Liver (tissue), 3 donors: ENCODE data around the gene RSBN1L.

Source experiments
- CTCF ChIP-seq: fragments of 150-350 bp; IDR thresholded peaks from 2 replicates; pipeline ENCODE4 v1.5.1; 2017; ENCODE audit warnings: improper control_type of control experiment, low read depth, low read length; ENCODE audit not compliant: missing input control
- RAD21 ChIP-seq, 2 donors: IDR thresholded peaks; 2 replicates each; pipeline ENCODE4 v1.6.1; 2016; ENCODE audit warnings: antibody characterized with exemption in 2 of 2, mild to moderate bottlenecking in 2 of 2
- TAF1 ChIP-seq: conservative IDR thresholded peaks from 2 replicates; pipeline ENCODE4 v1.6.1; 2016; ENCODE audit warnings: antibody characterized with exemption, mild to moderate bottlenecking
- TF ChIP-seq, protein P1 (sequence below): IDR thresholded peaks from 2 replicates; pipeline ENCODE4 v1.6.1; 2016; ENCODE audit warnings: antibody characterized with exemption
- TF ChIP-seq, protein P2 (sequence below): IDR thresholded peaks from 2 replicates; pipeline ENCODE4 v1.6.1; 2016; ENCODE audit warnings: antibody characterized with exemption
- donor health status: healthy.
- donor health status: healthy.

GRCh38 chr7:77796960-77797359 lies 100.7 kb downstream of the RSBN1L start:
- no peak for TF ChIP-seq CTCF
- TF ChIP-seq, protein P1, sequence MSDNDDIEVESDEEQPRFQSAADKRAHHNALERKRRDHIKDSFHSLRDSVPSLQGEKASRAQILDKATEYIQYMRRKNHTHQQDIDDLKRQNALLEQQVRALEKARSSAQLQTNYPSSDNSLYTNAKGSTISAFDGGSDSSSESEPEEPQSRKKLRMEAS = no peak
- no peak for TF ChIP-seq RAD21 (IDR thresholded peaks at IDR 0.05)
- TF ChIP-seq TAF1 = no peak
- TF ChIP-seq, protein P2, sequence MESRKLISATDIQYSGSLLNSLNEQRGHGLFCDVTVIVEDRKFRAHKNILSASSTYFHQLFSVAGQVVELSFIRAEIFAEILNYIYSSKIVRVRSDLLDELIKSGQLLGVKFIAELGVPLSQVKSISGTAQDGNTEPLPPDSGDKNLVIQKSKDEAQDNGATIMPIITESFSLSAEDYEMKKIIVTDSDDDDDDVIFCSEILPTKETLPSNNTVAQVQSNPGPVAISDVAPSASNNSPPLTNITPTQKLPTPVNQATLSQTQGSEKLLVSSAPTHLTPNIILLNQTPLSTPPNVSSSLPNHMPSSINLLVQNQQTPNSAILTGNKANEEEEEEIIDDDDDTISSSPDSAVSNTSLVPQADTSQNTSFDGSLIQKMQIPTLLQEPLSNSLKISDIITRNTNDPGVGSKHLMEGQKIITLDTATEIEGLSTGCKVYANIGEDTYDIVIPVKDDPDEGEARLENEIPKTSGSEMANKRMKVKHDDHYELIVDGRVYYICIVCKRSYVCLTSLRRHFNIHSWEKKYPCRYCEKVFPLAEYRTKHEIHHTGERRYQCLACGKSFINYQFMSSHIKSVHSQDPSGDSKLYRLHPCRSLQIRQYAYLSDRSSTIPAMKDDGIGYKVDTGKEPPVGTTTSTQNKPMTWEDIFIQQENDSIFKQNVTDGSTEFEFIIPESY = no peak
